A549 (cell line): ENCODE measurements around the gene HOXD9.

ENCODE experiments used
- MAX ChIP-seq: IDR thresholded peaks from 2 replicates; pipeline ENCODE4 v1.6.1; 2012
- NR3C1 ChIP-seq: fragments of >200 bp; sonication (Bioruptor Twin); formaldehyde crosslinking; IDR thresholded peaks from 3 replicates; pipeline ENCODE4 v1.6.1; 2017
- SMC3 ChIP-seq: fragments of >200 bp; sonication (Bioruptor Twin); formaldehyde crosslinking; IDR thresholded peaks from 3 replicates; pipeline ENCODE4 v1.6.1; 2018; ENCODE audit warnings: inconsistent platforms
- TF ChIP-seq, protein P1 (sequence below): fragments of >200 bp; sonication (Bioruptor Twin); formaldehyde crosslinking; IDR thresholded peaks from 3 replicates; pipeline ENCODE4 v1.5.1; 2016

DNA sequence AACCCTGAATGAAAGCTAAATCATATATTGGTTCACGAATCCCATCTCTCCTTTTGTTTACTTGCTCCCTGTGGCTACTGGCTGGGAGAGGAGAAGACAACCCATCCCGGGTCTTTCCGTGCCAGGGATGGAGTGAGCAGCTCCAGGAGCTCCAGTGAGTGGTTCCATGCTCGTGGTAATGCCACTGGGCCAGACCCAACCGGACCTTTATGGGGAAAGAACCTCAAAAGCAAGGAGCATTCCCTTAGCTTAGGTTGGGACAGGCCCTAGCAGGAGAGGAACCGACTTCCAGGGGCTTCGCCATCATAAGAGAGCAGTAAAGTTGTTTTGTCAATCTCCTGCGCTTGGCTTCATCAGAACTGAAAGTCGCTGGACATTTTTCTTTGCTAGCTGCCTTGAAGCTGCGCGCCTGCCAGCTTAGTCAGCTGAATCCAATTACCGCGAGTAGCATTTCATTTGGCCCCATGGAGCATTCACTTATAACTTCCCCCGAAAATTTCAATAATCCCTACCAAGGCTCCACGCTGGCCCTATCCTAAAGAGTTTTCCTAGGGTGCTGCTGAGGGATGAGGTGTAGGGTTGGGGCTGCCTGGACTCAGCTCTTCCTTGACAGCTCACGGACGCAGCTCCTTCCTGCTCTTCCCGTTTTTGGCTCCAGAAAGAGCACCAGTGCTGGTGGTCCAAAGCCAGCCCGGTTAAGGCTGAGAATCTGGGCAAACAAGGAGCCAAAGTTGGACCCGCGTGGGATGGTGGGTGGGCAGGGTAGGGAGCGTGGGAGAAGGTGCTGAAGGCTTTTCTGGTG, 39.5 kb downstream of the HOXD9 start:
- TF ChIP-seq NR3C1 = no peak
- TF ChIP-seq, protein P1, sequence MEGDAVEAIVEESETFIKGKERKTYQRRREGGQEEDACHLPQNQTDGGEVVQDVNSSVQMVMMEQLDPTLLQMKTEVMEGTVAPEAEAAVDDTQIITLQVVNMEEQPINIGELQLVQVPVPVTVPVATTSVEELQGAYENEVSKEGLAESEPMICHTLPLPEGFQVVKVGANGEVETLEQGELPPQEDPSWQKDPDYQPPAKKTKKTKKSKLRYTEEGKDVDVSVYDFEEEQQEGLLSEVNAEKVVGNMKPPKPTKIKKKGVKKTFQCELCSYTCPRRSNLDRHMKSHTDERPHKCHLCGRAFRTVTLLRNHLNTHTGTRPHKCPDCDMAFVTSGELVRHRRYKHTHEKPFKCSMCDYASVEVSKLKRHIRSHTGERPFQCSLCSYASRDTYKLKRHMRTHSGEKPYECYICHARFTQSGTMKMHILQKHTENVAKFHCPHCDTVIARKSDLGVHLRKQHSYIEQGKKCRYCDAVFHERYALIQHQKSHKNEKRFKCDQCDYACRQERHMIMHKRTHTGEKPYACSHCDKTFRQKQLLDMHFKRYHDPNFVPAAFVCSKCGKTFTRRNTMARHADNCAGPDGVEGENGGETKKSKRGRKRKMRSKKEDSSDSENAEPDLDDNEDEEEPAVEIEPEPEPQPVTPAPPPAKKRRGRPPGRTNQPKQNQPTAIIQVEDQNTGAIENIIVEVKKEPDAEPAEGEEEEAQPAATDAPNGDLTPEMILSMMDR = no peak
- TF ChIP-seq MAX = no peak
- TF ChIP-seq SMC3 = no peak
